DND-41 (cell line): ENCODE results near the gene PDILT.

Experiments
- CTCF ChIP-seq: IDR thresholded peaks from 2 replicates; pipeline ENCODE4 v1.5.1; 2012; ENCODE audit warnings: borderline replicate concordance, low read length, moderate library complexity, mild to moderate bottlenecking; ENCODE audit not compliant: poor library complexity, severe bottlenecking; ENCODE audit errors: extremely low read depth
- EZH2 ChIP-seq: IDR thresholded peaks from 3 replicates; pipeline ENCODE4 v1.6.1; 2012; ENCODE audit warnings: borderline replicate concordance, low read depth, mild to moderate bottlenecking, moderate library complexity, low read length, inconsistent platforms; ENCODE audit not compliant: severe bottlenecking

DNA sequence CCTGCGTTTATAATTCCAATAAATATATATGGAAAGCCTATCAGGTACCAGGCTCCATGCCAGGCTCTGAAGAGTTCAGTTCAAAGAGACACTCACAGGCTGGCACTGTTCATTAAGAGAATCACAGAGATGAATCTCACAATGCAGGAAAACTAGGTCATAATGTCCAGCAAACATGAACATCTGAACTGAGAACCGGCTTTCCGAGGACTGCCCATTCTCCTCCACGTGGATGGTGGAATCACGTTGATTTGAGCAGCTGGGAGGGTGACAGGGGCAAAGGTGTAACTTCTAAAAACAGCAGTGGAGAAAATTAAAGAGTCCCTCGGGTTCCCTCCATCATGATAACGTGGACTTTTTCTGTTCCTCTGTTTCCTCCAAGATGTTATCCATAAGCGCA, 87.4 kb downstream of the PDILT start:
- TF ChIP-seq CTCF (no peak), EZH2 (no peak)
